ENCODE results near the gene CA7. TPM values are rescaled to one million over a fixed set of nuclear protein-coding genes. Genes with fewer than 3 reads are reported as not detected.
A peak's percentile ranks its signal among the peaks of the same experiment; 100 is the strongest.
"Not testable (repeated sequence)": the region's sequence is repeated elsewhere in the genome, so short reads cannot be mapped to it uniquely, and the experiment has no call there.

The CA7 gene
- polyA plus RNA-seq, 1 donor from 2014 or later: not detected

- peaks cover 1% of the 10 kb centered on the region for H3K36me3 Mint-ChIP-seq
- no peak overlapping the region for H3K4me3 Mint-ChIP-seq
- H3K9me3 Mint-ChIP-seq: no peaks in the 10 kb centered on the region
- peak overlapping the region in 1 of 3 donors; percentile 11 for H3K27ac Mint-ChIP-seq
- H3K4me1 Mint-ChIP-seq: peaks cover 0 to 4% (median 0%) of the 10 kb centered on the region in 3 donors
- peaks cover 1% of the 10 kb centered on the region for H3K27me3 Mint-ChIP-seq
Observed at GRCh38 chr16:66853261-66854139, 9.3 kb downstream of the CA7 start.

GRCh38 chr16:66856184-66856730 lies 12.0 kb downstream of the CA7 start:
- Mint-ChIP-seq H3K4me1 (peaks cover 0 to 4% (median 0%) of the 10 kb centered on the region in 3 donors), H3K27ac (no peak overlapping the region), H3K4me3 (no peak overlapping the region), H3K27me3 (peaks cover 1% of the 10 kb centered on the region), H3K36me3 (peaks cover 1% of the 10 kb centered on the region), H3K9me3 (no peaks in the 10 kb centered on the region)

GRCh38 chr16:66856801-66857200 lies 12.6 kb downstream of the CA7 start:
- H3K27ac Mint-ChIP-seq: no peak overlapping the region
- no peak overlapping the region for H3K4me3 Mint-ChIP-seq
- peaks cover 1% of the 10 kb centered on the region for H3K36me3 Mint-ChIP-seq
- no peaks in the 10 kb centered on the region for H3K27me3 Mint-ChIP-seq
- H3K4me1 Mint-ChIP-seq: peaks cover 0 to 4% (median 0%) of the 10 kb centered on the region in 3 donors
- no peaks in the 10 kb centered on the region for H3K9me3 Mint-ChIP-seq

- no peak overlapping the region for H3K4me3 Mint-ChIP-seq
- no peaks in the 10 kb centered on the region for H3K27me3 Mint-ChIP-seq
- no peak overlapping the region for H3K27ac Mint-ChIP-seq
- peaks cover 1% of the 10 kb centered on the region for H3K36me3 Mint-ChIP-seq
- peaks cover 0 to 4% (median 0%) of the 10 kb centered on the region in 3 donors for H3K4me1 Mint-ChIP-seq
- H3K9me3 Mint-ChIP-seq: no peaks in the 10 kb centered on the region
Observed at GRCh38 chr16:66857437-66857836, 13.2 kb downstream of the CA7 start.

GRCh38 chr16:66858740-66859396 lies 14.7 kb downstream of the CA7 start:
- Mint-ChIP-seq H3K36me3 (peaks cover 1% of the 10 kb centered on the region), H3K9me3 (no peaks in the 10 kb centered on the region), H3K4me1 (peaks cover 0 to 4% (median 0%) of the 10 kb centered on the region in 3 donors), H3K27me3 (no peaks in the 10 kb centered on the region), H3K4me3 (no peak overlapping the region), H3K27ac (no peak overlapping the region)

- H3K36me3 Mint-ChIP-seq: no peaks in the 10 kb centered on the region
- no peak overlapping the region for H3K27ac Mint-ChIP-seq
- no peaks in the 10 kb centered on the region for H3K9me3 Mint-ChIP-seq
- no peaks in the 10 kb centered on the region for H3K27me3 Mint-ChIP-seq
- no peak overlapping the region for H3K4me3 Mint-ChIP-seq
- peaks cover 0 to 4% (median 0%) of the 10 kb centered on the region in 3 donors for H3K4me1 Mint-ChIP-seq
Observed at GRCh38 chr16:66859397-66860068, 15.3 kb downstream of the CA7 start.

GRCh38 chr16:66862023-66862520 lies 17.9 kb downstream of the CA7 start:
- Mint-ChIP-seq H3K36me3 (no peaks in the 10 kb centered on the region), H3K4me3 (no peak overlapping the region), H3K27me3 (no peaks in the 10 kb centered on the region), H3K27ac (no peak overlapping the region), H3K9me3 (no peaks in the 10 kb centered on the region), H3K4me1 (peaks cover 0 to 3% (median 0%) of the 10 kb centered on the region in 3 donors)

- Mint-ChIP-seq H3K36me3 (no peaks in the 10 kb centered on the region), H3K4me3 (no peak overlapping the region), H3K27ac (no peak overlapping the region), H3K9me3 (no peaks in the 10 kb centered on the region), H3K4me1 (peaks cover 0 to 2% (median 1%) of the 10 kb centered on the region in 3 donors), H3K27me3 (no peaks in the 10 kb centered on the region)
Observed at GRCh38 chr16:66863707-66864106, 19.5 kb downstream of the CA7 start.

GRCh38 chr16:66869424-66869823 lies 25.2 kb downstream of the CA7 start:
- Mint-ChIP-seq H3K27ac (no peak overlapping the region), H3K4me1 (peaks cover 11 to 14% (median 11%) of the 10 kb centered on the region in 3 donors)

GRCh38 chr16:66871363-66871762 lies 27.1 kb downstream of the CA7 start:
- peaks cover 11 to 15% (median 11%) of the 10 kb centered on the region in 3 donors for H3K4me1 Mint-ChIP-seq
- H3K36me3 Mint-ChIP-seq, H3K9me3 Mint-ChIP-seq, H3K27ac Mint-ChIP-seq, H3K27me3 Mint-ChIP-seq, H3K4me3 Mint-ChIP-seq: not testable (repeated sequence)

More at GRCh38 chr16:66869424-66869823, 25.2 kb downstream of the CA7 start:
- H3K9me3 Mint-ChIP-seq: no peaks in the 10 kb centered on the region
- H3K4me3 Mint-ChIP-seq: no peak overlapping the region
- H3K27me3 Mint-ChIP-seq: peaks cover 1% of the 10 kb centered on the region
- H3K36me3 Mint-ChIP-seq: no peaks in the 10 kb centered on the region

GRCh38 chr16:66871840-66872239 lies 27.6 kb downstream of the CA7 start:
- H3K4me3 Mint-ChIP-seq: no peak overlapping the region
- H3K4me1 Mint-ChIP-seq: peaks cover 11 to 15% (median 11%) of the 10 kb centered on the region in 3 donors
- H3K27ac Mint-ChIP-seq: no peak overlapping the region
- no peaks in the 10 kb centered on the region for H3K36me3 Mint-ChIP-seq
- H3K9me3 Mint-ChIP-seq: peaks cover 0 to 4% (median 3%) of the 10 kb centered on the region in 3 donors
- peaks cover 1% of the 10 kb centered on the region for H3K27me3 Mint-ChIP-seq

GRCh38 chr16:66872559-66872942 lies 28.3 kb downstream of the CA7 start:
- H3K27ac Mint-ChIP-seq: no peak overlapping the region
- H3K4me1 Mint-ChIP-seq: peaks cover 11 to 15% (median 11%) of the 10 kb centered on the region in 3 donors
- H3K27me3 Mint-ChIP-seq: peaks cover 1% of the 10 kb centered on the region
- peaks cover 0 to 4% (median 3%) of the 10 kb centered on the region in 3 donors for H3K9me3 Mint-ChIP-seq
- no peaks in the 10 kb centered on the region for H3K36me3 Mint-ChIP-seq
- peak overlapping the region; percentile 16 to 91 (median 81) for H3K4me3 Mint-ChIP-seq

- Mint-ChIP-seq H3K27me3 (peaks cover 1% of the 10 kb centered on the region), H3K9me3 (peaks cover 0 to 4% (median 3%) of the 10 kb centered on the region in 3 donors), H3K4me1 (peaks cover 9 to 15% (median 10%) of the 10 kb centered on the region in 3 donors), H3K36me3 (no peaks in the 10 kb centered on the region), H3K27ac (peak overlapping the region in 1 of 3 donors; percentile 76), H3K4me3 (peak overlapping the region; percentile 16 to 91 (median 81))
Observed at GRCh38 chr16:66872943-66873684, 28.9 kb downstream of the CA7 start.

- Mint-ChIP-seq H3K27ac (no peak overlapping the region), H3K36me3 (no peaks in the 10 kb centered on the region), H3K4me3 (no peak overlapping the region), H3K9me3 (peaks cover 0 to 4% (median 3%) of the 10 kb centered on the region in 3 donors), H3K27me3 (peaks cover 1% of the 10 kb centered on the region), H3K4me1 (peaks cover 9 to 18% (median 10%) of the 10 kb centered on the region in 3 donors)
Observed at GRCh38 chr16:66873685-66874055, 29.5 kb downstream of the CA7 start.
